Stomach smooth muscle (tissue), 2 donors: ENCODE measurements around the gene DOCK10.
"Not testable (repeated sequence)": the region's sequence is repeated elsewhere in the genome, so short reads cannot be mapped to it uniquely, and the experiment has no call there.

Experiments
- H3K27ac ChIP-seq: one replicate; pipeline ENCODE4 v1.7.0; 2013; ENCODE audit warnings: mild to moderate bottlenecking, low read length, inconsistent platforms
- H3K27me3 ChIP-seq, 2 donors: one replicate each; pipeline ENCODE4 v1.7.0; 2013; ENCODE audit warnings: low read length in 2 of 2; ENCODE audit not compliant: insufficient read depth in 2 of 2, control insufficient read depth in 1 of 2
- H3K36me3 ChIP-seq, 2 donors: one replicate each; pipeline ENCODE4 v1.7.0; 2013; ENCODE audit warnings: low read length in 2 of 2; ENCODE audit not compliant: control insufficient read depth in 2 of 2, insufficient read depth in 2 of 2
- H3K4me1 ChIP-seq: one replicate; pipeline ENCODE4 v1.7.0; 2013; ENCODE audit warnings: low read length; ENCODE audit not compliant: control insufficient read depth, insufficient read depth
- H3K4me3 ChIP-seq, 2 donors: one replicate each; pipeline ENCODE4 v1.7.0; 2013; ENCODE audit warnings: low read length in 2 of 2
- H3K9ac ChIP-seq, 2 donors: one replicate each; pipeline ENCODE4 v1.7.0; 2013; ENCODE audit warnings: low read length in 2 of 2, mild to moderate bottlenecking in 1 of 2
- H3K9me3 ChIP-seq, 2 donors: one replicate each; pipeline ENCODE4 v1.7.0; 2013; ENCODE audit warnings: low read length in 2 of 2; ENCODE audit not compliant: control insufficient read depth in 2 of 2
- donor health status: healthy.
- donor health status: Pancreatic carcinoma.

The DOCK10 gene

DNA sequence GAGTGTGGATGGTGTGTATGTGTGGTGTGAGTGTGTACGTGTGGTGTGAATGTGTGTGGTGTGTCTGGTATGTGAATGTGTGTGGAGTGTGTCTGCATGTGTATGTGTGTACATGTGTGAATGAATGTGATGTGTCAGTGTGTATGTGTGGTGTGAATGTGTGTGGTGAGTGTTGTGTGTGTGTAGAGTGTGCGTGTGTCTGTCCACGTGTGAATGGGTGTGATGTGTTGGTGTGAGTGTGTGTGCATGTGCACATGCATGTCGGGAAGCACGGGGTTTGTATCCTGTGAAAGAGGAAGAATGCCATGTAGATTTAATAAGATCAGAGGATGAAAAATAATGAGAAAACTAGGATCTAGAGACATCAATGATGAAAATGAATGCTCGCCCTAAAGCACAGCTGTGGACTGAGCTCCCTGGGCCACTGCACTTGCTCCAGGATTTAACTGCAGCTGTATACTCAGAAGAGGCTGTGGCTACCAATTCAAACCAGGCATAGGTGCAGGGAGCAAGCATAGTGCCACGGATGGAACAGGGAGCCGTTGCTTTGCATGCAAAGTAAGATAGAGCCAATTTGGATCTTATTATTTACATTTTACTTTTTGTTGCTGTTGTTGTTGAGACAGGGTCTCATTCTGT, 122.7 kb downstream of the DOCK10 start:
- Histone ChIP-seq H3K27me3 (no peaks in the 10 kb centered on the region), H3K9me3 (no peaks in the 10 kb centered on the region), H3K4me1 (no peaks in the 10 kb centered on the region), H3K9ac (no peak overlapping the region), H3K4me3 (no peak overlapping the region), H3K36me3 (no peaks in the 10 kb centered on the region), H3K27ac (no peak overlapping the region)

DNA sequence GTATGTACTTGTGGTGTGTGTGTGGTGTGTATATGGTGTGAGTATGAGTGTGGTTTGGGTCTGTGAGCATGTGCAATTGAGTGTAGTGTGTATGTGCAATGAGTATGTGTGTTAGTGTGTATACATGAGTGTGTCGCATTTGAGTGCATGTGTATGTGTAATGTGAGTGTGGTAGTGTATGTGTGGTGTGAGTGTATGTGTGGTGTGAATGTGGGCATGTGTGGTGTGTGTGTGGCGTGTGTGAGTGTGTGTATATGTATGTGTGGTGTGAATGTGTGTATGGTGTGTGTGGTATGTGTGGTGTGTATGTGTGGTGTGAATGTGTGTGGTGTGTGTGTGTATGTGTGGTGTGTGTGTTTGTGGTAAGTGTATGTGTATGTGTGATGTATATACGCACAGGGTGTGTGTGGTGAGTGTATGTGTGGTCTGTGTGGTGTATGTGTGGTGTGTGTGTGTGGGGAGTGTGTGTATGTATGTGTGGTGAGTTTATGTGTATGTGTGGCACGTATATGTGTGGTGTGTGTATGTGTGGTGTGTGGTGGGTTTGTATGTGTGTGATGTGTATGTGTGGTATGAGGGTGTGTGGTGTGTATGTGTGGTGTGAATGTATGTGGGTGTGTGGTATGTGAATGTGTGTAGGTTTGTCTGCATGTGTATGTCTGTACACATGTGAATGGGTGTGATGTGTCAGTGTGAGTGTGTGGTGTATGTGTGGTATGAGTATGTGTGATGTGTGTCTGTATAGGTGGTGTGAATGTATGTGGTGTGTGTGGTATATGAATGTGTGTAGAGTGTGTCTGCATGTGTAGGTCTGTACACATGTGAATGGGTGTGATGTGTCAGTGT, 123.4 kb downstream of the DOCK10 start:
- Histone ChIP-seq H3K27ac (no peak overlapping the region), H3K9me3 (no peaks in the 10 kb centered on the region), H3K27me3 (no peaks in the 10 kb centered on the region), H3K4me3 (no peak overlapping the region), H3K36me3 (no peaks in the 10 kb centered on the region), H3K4me1 (no peaks in the 10 kb centered on the region), H3K9ac (no peak overlapping the region)

DNA sequence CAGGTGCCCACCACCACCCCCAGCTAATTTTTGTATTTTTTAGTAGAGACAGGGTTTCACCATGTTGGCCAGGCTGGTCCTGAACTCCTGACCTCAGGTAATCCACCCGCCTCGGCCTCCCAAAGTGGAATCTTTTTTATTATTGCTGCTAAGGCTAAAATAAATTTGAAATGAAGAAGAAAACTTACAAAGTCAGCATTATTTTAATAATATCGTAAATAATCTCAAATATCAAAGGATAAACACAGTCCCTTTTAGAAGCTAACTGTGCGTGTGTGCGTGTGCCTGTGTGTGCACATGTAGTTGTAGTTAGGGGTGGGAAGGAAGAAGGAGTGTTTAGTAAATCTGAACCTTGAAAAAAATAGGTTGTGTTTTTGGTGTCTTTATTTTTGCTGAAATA, 125.0 kb downstream of the DOCK10 start:
- not testable (repeated sequence) for H3K4me3 ChIP-seq, H3K9me3 ChIP-seq

DNA sequence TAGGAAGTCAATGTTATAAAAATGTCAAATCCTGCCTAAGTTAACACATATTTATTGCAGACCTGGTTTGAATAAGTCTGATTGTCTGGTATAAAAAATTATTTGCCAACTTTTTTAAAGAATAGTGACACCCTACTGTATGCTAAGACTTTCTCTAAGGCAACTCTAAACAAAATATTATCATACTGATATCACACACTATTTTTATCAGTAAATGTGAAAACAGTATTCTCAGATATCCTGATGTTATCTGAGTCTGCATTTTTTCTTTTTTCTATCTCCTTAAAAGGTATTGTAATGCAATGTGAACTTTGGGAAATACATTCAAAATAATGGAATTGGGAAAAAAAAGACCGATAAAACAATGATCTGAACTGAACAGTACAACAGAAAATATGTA, 127.1 kb downstream of the DOCK10 start:
- no peak overlapping the region for H3K9ac ChIP-seq
- peaks cover 4% of the 10 kb centered on the region for H3K4me1 ChIP-seq
- H3K9me3 ChIP-seq = no peaks in the 10 kb centered on the region
- no peaks in the 10 kb centered on the region for H3K27me3 ChIP-seq
- H3K27ac ChIP-seq = no peak overlapping the region
- no peak overlapping the region for H3K4me3 ChIP-seq
- no peaks in the 10 kb centered on the region for H3K36me3 ChIP-seq

More for the DNA sequence above, 125.0 kb downstream of the DOCK10 start:
- not testable (repeated sequence) for H3K27me3 ChIP-seq, H3K36me3 ChIP-seq, H3K4me1 ChIP-seq, H3K9ac ChIP-seq, H3K27ac ChIP-seq

DNA sequence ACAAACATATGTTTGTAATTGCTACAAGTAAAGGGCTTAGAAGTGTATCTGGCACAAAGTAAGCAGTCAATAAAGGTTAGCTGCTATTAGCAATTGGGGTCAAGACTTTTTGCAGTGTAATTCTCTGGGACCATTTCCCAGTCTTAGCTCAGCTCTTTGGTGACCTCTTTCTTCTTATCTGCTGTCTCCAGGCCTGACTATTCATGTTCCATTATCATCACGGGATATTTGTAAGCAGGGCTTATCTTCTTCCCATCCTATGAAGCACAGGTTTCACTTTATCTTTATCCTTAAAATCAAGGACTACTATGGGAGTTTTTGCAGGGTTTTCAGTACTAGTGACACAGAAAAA, 131.7 kb downstream of the DOCK10 start:
- H3K9me3 ChIP-seq = no peaks in the 10 kb centered on the region
- no peak overlapping the region for H3K9ac ChIP-seq
- H3K27ac ChIP-seq = no peak overlapping the region
- H3K4me1 ChIP-seq = peaks cover 8% of the 10 kb centered on the region
- peak overlapping the region in 1 of 2 donors; percentile 22 for H3K4me3 ChIP-seq
- H3K27me3 ChIP-seq = no peaks in the 10 kb centered on the region
- no peaks in the 10 kb centered on the region for H3K36me3 ChIP-seq

DNA sequence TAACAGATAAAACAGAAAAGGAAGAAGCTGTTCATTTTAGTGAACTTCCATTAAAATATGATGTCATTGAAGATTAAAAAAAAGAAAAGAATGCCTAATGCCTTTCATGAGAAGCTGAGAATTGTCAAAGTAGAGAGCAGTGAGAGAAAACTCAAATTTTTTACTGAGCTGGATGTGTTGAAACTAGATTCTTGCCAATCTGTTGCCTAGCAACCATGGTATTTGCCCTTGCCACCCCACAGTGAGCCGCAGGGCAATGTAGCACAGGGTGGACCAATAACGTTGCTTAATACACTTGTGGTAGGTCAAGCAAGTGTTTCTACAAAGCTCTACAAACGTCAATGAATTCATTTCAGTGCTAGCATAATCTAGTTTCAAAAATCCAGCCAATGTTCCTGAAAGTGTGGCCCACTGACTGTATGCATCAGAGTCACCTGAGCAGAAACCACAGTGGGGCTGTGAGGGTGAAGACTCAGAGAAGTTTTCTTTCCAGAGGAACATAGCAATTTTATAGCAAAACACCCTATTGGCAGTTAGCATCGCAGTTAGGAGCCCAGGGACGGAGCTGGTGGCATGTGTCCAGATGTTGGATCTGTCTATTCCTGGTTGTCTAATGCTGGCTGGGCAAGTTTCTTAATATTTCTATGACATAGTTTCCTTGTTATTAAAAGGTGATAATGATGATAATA, 132.2 kb downstream of the DOCK10 start:
- Histone ChIP-seq H3K36me3 (no peaks in the 10 kb centered on the region), H3K27ac (no peak overlapping the region), H3K9me3 (no peaks in the 10 kb centered on the region), H3K4me1 (peaks cover 8% of the 10 kb centered on the region), H3K27me3 (no peaks in the 10 kb centered on the region), H3K4me3 (peak overlapping the region in 1 of 2 donors; percentile 22), H3K9ac (peak overlapping the region in 1 of 2 donors; percentile 29)

DNA sequence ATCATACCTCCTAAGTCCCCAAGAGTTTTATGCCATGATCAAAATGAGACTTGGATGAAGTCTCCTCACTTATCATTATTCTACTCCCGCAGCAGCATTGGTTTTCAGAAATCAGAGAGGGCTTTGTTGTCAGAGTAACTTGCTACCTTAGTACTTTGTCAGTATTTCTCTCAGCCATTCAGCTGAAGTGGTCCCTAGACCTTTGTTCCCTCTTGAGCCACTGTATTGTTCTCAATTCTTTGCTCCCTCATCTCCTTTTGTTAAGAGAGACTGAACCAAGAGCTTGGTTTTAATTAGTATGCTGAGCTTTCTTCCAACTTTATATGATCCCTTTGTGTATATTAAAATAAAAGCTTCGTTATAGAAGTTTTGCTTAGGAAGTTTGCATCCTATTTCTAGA, 133.4 kb downstream of the DOCK10 start:
- no peak overlapping the region for H3K9ac ChIP-seq

DNA sequence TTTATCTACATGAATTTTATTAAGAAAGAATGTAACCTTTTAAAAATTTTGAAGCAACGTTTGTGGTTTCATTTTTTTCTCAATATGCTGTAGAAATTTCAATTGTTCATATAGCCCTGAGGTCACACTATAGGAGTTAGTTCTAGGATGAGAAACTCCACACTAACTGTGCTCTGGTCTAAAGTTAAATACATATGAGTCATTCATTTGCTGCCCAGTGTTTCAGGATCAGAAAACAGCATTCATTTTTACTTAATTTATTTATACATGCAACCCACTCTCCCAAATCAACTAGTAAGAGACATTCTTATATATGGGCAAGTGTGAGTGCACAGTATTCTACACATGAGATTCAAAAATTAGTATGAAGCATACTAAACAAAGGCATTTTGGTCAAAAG, 137.9 kb downstream of the DOCK10 start:
- Histone ChIP-seq H3K4me3 (no peak overlapping the region), H3K9ac (no peak overlapping the region), H3K9me3 (no peaks in the 10 kb centered on the region), H3K4me1 (no peaks in the 10 kb centered on the region), H3K27ac (no peak overlapping the region), H3K36me3 (no peaks in the 10 kb centered on the region), H3K27me3 (no peaks in the 10 kb centered on the region)

More for the DNA sequence above, 133.4 kb downstream of the DOCK10 start:
- Histone ChIP-seq H3K27ac (no peak overlapping the region), H3K27me3 (no peaks in the 10 kb centered on the region), H3K9me3 (no peaks in the 10 kb centered on the region), H3K4me1 (peaks cover 8% of the 10 kb centered on the region), H3K4me3 (no peak overlapping the region), H3K36me3 (no peaks in the 10 kb centered on the region)

DNA sequence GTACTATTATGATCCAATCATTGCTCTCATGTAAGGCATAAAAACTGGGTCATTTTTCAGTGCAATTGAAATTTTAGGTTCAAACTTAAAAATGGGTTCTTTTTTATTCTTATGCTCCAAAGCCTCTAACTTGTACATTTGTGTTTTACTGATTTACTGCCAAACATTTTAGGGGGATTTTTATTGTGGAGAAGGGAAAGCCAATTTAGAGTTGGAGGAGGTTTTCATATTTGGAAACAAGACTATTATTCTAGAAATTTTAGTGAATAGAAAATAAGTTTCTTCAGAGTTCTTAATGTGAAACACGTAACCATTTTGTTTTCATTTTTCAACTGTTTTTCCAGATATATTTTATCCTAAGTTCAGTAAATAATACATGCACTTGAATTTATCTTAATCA, 138.6 kb downstream of the DOCK10 start:
- H3K9ac ChIP-seq = no peak overlapping the region

DNA sequence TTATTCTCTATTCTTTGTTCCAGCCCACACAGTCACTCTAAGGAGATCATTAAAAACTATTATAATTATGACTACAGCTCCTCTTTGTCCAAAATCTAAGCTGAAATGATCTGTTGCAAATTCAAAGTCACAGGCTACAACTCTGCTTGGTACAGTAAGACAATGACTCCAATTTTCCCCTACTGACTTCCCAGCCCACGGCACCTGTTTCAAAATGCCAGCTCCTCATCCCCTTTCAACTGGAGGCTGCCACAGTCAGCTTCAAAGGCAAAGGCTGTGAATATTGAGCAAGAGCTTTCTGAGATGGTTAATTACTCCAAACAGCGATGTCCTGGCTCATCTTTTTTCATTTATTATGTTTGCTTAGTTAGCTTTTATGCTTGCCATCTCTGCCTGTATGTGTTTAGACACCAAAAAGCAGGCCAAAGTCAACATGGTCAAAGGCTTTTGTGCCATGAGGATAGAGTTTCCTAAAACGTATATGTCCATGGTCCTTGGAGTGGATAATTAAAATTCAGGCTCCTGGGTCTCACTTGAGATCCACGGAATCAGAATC, 141.1 kb downstream of the DOCK10 start:
- H3K9ac ChIP-seq = no peak overlapping the region
- H3K36me3 ChIP-seq = no peaks in the 10 kb centered on the region
- no peak overlapping the region for H3K4me3 ChIP-seq
- no peak overlapping the region for H3K27ac ChIP-seq
- H3K9me3 ChIP-seq = no peaks in the 10 kb centered on the region
- H3K4me1 ChIP-seq = no peaks in the 10 kb centered on the region
- H3K27me3 ChIP-seq = no peaks in the 10 kb centered on the region

More for the DNA sequence above, 138.6 kb downstream of the DOCK10 start:
- H3K9me3 ChIP-seq = no peaks in the 10 kb centered on the region
- H3K4me3 ChIP-seq = no peak overlapping the region
- H3K27me3 ChIP-seq = no peaks in the 10 kb centered on the region
- H3K4me1 ChIP-seq = no peaks in the 10 kb centered on the region
- no peak overlapping the region for H3K27ac ChIP-seq
- H3K36me3 ChIP-seq = no peaks in the 10 kb centered on the region
